ENCODE data around the gene CLIP3.

CLIP3 gene

DNA sequence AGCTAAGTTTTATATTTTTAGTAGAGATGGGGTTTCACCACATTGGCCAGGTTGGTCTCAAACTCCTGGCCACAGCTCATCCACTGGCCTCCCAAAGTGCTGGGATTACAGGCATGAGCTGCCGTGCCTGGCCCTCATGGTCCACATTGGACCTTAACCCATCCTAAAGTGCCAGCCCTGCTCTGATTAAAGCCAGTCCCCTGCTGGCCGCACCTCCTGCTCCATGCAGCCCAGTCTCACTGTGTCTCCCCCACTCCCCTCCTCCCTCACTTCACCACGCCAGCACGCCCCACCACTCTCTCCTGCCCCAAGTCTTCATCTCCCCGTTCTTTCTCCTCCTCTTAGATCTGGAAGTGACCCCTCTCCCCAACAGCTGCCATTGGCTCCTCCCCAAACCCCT, 54.4 kb downstream of the CLIP3 start:
- no peak overlapping the region for H3K27ac ChIP-seq
- TF ChIP-seq, protein P1, sequence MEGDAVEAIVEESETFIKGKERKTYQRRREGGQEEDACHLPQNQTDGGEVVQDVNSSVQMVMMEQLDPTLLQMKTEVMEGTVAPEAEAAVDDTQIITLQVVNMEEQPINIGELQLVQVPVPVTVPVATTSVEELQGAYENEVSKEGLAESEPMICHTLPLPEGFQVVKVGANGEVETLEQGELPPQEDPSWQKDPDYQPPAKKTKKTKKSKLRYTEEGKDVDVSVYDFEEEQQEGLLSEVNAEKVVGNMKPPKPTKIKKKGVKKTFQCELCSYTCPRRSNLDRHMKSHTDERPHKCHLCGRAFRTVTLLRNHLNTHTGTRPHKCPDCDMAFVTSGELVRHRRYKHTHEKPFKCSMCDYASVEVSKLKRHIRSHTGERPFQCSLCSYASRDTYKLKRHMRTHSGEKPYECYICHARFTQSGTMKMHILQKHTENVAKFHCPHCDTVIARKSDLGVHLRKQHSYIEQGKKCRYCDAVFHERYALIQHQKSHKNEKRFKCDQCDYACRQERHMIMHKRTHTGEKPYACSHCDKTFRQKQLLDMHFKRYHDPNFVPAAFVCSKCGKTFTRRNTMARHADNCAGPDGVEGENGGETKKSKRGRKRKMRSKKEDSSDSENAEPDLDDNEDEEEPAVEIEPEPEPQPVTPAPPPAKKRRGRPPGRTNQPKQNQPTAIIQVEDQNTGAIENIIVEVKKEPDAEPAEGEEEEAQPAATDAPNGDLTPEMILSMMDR (conservative IDR thresholded peaks at IDR 0.05): no peak

DNA sequence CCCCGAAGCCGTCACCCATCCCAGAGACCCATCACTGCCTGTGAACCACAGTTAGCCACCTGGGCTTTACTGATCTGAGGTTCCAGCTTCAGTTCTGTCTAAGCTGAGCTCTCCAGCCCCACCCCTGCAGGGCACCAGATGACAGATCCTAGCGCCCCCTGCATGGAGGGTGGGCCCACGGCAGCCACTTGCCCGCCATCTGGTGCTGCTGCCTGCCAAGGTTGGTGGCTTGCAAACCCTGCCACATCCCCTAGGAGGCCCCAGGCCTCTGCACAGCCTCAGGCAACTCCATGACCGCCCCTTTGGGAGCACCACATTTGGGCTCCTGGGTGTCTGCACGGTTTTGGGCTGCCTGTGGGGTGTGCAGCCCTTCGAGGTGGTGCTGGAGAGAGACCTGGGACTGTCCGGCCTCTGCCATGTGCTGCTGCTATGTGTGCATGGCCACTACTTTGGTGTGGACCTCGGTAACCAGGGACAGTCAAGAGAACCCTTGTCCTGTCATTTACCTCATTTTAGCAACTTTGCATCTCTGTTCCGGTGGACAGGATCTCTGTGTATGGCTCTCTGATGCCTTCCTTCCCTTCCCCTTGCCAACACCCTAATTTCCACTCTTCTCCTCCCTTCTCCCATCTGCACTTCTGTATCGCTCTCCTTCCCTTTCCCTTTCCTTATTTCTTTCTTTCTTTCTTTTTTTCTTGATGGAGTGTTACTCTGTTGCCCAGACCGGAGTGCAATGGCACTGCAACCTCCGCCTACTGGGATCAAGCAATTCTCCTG, 55.0 kb downstream of the CLIP3 start:
- TF ChIP-seq, protein P1 (conservative IDR thresholded peaks at IDR 0.05): no peak
- no peak overlapping the region for H3K27ac ChIP-seq

DNA sequence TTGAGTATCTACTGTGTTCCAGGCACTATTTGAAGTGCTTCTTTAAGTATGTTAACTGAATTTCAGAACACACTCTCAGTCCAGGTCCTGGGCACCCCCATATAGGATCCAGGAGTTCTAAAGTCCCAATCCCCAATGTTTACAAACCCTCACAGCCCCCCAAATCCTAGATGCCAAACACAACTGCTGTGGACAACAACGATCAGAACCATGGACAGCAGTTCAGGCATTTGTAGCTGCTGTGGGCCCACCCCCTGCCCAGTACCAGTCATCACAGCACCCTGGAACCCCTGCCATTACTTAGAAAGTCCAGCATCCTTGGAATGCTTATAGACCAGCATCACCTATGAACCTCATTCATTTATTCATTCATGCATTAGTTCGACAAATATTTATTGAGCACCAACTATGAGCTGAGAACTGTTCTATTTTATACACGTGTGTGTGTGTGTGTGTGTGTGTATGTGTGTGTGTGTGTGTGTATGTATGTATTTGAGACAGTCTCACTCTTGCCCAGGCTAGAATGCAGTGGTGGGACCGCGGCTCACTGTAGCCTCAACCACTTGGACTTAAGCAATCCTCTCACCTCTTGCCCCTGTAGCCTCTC, 57.0 kb downstream of the CLIP3 start:
- H3K27ac ChIP-seq: no peak overlapping the region
- TF ChIP-seq, protein P1 (conservative IDR thresholded peaks at IDR 0.05): no peak

DNA sequence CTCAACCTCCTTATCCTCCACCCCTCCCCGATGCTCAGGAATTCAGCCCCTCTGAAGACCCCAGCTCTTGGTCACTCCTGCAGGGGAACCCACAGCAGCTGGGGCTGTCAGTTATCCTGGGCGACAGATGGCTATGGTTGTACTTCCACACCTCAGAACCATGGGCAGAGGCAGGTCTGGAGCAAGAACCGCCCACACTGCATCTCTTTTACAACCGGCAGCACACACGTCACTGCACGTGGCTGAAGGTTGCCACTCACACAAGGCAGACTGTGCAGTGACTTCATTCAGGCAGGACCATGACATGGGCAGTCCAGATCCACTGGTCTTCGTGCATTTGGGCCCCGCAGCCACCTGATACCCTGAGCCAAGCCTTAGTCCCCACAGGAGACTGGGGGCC, 59.2 kb downstream of the CLIP3 start:
- no peak overlapping the region for H3K27ac ChIP-seq
- TF ChIP-seq, protein P1 (conservative IDR thresholded peaks at IDR 0.05): no peak

DNA sequence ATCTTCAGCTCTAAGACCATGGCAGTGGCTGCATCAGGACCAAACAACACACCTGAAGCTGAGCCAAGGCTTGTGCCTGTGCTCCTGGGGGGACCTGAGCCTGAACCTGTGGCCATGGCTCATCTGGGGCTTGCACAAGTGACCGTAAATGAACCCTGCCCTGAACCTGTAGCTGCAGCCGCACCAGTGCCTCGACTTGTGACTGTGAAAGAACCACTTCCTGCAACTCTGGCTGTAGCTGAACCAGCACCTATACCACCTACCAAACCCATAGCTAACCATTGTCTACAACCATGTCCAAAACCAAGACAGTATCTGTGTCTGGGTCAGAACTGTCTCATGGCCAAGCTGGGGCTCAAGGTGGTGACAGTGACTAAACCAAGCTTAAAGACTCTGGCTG, 65.9 kb downstream of the CLIP3 start:
- TF ChIP-seq, protein P1 (conservative IDR thresholded peaks at IDR 0.05): no peak
- H3K27ac ChIP-seq: no peak overlapping the region

Measured in VCaP (cell line).